GM12872 (cell line): ENCODE measurements around the gene TIMM13.

Experiments
- TF ChIP-seq, protein P1 (sequence below): IDR thresholded peaks from 3 replicates; pipeline ENCODE4 v1.5.1; 2011; ENCODE audit warnings: low read depth, mild to moderate bottlenecking, low read length, moderate library complexity; ENCODE audit not compliant: insufficient read depth

The TIMM13 gene

DNA sequence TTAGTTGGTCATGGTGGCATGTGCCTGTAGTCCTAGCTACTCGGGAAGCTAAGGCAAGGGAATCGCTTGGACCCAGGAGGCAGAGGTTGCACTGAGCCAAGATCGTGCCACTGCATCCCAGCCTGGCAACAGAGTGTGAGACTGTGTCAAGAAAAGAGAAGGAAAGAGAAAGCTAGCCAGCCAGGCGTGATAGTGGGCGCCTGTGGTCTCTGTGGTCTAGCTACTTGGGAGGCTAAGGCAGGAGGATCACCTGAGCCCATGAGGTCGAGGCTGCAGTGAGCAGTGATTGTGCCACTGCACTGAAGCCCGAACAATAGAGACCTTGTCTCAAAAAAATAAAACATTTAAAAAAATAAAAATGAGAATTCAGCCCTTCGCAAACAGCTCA, 33.3 kb downstream of the TIMM13 start:
- TF ChIP-seq, protein P1, sequence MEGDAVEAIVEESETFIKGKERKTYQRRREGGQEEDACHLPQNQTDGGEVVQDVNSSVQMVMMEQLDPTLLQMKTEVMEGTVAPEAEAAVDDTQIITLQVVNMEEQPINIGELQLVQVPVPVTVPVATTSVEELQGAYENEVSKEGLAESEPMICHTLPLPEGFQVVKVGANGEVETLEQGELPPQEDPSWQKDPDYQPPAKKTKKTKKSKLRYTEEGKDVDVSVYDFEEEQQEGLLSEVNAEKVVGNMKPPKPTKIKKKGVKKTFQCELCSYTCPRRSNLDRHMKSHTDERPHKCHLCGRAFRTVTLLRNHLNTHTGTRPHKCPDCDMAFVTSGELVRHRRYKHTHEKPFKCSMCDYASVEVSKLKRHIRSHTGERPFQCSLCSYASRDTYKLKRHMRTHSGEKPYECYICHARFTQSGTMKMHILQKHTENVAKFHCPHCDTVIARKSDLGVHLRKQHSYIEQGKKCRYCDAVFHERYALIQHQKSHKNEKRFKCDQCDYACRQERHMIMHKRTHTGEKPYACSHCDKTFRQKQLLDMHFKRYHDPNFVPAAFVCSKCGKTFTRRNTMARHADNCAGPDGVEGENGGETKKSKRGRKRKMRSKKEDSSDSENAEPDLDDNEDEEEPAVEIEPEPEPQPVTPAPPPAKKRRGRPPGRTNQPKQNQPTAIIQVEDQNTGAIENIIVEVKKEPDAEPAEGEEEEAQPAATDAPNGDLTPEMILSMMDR: no peak

DNA sequence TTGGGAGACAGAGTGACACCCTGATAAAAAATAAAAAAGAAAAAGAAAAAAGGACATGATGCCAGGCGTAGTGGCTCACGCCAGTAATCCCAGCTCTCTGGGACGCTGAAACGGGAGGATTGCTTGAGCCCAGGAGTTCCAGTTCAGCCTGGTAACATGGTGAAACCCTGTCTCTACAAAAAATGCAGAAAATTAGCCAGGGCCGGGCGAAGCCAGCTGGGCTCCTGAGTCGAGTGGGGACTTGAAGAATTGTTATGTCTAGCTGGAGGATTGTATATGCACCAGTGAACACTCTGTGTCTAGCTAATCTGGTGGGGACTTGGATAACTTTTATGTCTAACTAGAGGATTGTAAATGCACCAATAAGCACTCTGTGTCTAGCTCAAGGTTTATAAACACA, 35.0 kb downstream of the TIMM13 start:
- TF ChIP-seq, protein P1: no peak

DNA sequence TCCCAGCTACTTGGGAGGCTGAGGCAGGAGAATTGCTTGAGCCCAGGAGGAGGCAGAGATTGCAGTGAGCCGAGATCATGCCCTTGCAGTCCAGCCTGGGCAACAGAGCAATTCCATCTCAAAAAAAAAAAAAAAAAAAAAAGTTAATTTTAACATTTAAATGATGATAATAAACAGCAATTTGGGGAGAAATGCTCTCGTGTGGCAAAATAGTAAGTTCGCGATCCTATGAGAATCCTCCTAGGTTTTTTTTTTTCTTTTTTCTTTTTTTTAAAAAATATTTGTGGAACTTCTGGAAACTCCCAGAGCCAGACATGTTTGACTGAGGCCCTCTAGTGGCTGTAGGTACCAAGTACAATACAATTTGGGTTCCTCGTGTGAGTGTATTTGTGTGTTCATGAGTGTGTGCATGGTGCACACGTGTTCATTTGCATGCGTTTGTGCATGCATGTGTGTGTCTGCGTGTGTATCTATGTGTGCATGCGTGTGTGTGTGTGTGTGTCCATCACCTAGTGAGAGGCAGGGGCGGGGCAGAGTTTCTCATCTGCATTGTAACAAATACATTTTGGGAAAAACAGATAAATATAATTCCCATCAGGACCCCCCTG, 36.2 kb downstream of the TIMM13 start:
- TF ChIP-seq, protein P1: peak; percentile 79

DNA sequence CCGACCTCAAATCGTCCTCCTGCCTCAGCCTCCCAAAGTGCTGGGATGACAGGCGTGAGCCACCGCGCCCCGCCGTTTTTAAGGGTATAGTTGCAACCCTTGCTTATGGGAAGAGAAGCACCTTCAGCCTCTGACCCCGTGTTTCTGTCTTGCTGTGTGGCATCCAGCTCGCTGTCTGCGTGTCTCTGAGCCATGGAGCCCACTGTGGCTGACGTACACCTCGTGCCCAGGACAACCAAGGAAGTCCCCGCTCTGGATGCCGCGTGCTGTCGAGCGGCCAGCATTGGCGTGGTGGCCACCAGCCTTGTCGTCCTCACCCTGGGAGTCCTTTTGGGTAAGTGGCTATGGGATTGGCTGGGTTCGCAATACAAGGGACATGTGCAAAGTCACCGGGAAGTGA, 37.8 kb downstream of the TIMM13 start:
- TF ChIP-seq, protein P1: no peak

DNA sequence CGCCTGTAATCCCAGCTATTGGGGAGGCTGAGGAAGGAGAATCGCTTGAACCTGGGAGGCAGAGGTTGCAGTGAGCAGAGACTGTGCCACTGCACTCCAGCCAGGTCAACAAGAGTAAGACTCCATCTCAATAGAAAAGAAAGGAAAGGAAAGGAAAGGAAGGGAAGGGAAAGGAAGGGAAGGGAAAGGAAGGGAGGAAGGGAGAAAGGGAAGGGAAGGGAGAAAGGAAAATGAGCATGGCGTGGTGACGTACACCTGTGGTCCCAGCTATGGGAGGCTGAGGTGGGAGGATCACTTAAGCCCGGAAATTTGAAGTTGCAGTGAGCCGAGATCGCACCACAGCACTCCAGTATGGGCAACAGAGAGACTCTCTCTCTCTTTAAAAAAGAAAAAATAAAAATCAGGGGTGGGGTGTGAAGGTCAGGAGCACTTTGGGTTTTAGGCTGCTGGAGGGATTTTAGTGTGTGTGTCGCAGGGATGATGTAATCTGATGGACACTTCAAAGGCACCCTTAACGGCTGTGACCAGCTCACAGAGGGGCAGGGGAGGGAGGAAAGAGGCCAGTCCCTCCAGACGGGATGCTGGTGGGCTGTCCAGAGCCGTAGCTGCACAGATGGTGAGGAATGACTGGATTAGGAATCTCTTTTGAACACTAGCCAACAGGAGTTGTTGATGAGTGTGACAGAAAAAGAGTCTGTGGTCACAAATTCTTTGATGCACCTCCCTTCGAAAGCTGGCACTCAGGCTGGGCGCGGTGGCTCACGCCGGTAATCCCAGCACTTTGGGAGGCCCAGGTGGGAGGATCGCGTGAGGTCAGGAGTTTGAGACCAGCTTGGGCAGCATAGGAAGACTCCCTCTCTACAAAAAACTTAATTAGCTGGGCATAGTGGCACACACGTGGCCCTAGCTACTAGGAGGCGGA, 39.8 kb downstream of the TIMM13 start:
- TF ChIP-seq, protein P1: no peak

DNA sequence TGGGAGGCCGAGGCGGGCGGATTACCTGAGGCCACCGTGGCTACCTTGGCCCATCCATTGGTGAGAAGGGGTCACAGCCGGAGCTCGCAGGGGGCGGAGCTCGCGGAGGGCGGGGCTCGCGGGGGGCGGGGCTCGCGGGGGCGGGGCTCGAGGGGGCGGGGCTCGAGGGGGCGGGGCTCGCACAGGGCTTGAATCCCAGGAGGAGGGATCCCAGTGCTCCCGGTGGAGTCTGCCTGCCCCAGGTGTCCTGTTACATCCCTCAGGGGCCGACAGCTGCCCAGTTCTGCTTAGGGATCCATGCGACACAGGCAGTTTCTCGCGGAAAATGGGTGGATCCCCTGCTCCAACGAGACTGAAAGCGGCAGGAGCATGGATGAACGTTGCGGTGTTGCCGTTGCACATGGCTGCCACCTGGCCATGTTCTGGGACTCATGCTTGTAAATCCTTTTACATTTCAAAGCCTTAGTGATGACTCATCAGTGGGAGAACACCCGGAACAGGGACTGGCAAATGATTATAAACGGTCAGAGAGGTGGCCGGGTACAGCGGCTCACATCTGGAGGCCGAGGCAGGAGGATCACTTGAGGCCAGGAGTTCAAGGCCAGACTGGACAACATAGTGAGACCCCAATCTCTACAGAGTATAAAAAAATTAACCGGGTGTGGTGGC, 42.2 kb downstream of the TIMM13 start:
- TF ChIP-seq, protein P1: no peak

DNA sequence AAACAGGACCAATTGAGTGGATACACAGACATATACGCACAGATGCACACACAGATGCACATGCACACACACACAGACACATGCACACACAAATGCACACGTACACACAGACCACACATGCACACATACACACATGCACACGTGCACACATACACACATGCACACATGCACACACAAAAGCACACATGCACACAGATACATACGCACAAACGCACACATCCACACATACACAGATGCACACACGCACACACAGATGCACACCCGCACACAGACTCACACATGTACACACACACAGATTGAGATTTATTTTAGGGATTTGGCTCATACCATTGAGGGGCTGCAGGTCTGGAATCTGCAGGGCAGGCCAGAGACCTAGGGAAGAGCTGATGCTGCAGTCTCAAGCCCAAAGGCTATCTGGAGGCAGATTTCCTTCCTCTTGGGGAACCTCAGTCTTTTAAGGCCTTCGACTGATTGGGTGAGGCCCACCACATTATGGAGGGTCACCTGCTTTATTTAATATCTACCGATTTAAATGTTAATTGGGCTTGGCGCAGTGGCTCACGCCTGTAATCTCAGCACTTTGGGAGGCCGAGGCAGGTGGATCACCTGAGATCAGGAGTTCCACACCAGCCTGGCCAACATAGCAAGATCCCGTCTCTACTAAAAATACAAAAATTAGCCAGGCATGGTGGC, 44.7 kb downstream of the TIMM13 start:
- TF ChIP-seq, protein P1: no peak
